Neural crest cell (in vitro differentiated cells): ENCODE measurements around the gene CACNA1H. TPM values are rescaled to one million over a fixed set of nuclear protein-coding genes. Genes with fewer than 3 reads are reported as not detected.

ENCODE experiments used
- DNase-seq: peaks from one replicate; pipeline ENCODE4 v3.0.0; 2021; ENCODE audit warnings: low read depth, mixed read lengths, low spot score
- H3K27ac Mint-ChIP-seq: one replicate; pipeline ENCODE4 v1.8.0; 2021; ENCODE audit warnings: mild to moderate bottlenecking, mixed read lengths; ENCODE audit not compliant: unreplicated experiment
- H3K27me3 Mint-ChIP-seq: 2 replicates; pipeline ENCODE4 v1.8.0; 2021; ENCODE audit warnings: low read depth, mild to moderate bottlenecking, mixed read lengths
- H3K36me3 Mint-ChIP-seq: 2 replicates; pipeline ENCODE4 v1.8.0; 2021; ENCODE audit warnings: low read depth, mild to moderate bottlenecking, mixed read lengths
- H3K4me1 Mint-ChIP-seq: 2 replicates; pipeline ENCODE4 v1.8.0; 2021; ENCODE audit warnings: mixed read lengths
- H3K4me3 Mint-ChIP-seq: one replicate; pipeline ENCODE4 v1.8.0; 2021; ENCODE audit warnings: mild to moderate bottlenecking, mixed read lengths
- H3K9me3 Mint-ChIP-seq: 2 replicates; pipeline ENCODE4 v1.8.0; 2021; ENCODE audit warnings: mixed read lengths
- long read RNA-seq: library from polyadenylated mRNA; unstranded; transcript quantifications from one replicate; pipeline ENCODE4 v2.0.0, GENCODE V29; 2020
- total RNA-seq: library from RNA; stranded (reverse); gene quantifications from 2 replicates; pipeline ENCODE4 v1.2.1, GENCODE V29; 2021
- TF ChIP-seq, protein P1 (sequence below): fragments of 200-600 bp; sonication (generic); conservative IDR thresholded peaks from 2 replicates; pipeline ENCODE4 v1.5.0; 2021; ENCODE audit warnings: antibody characterized with exemption, mild to moderate bottlenecking

Gene CACNA1H
- total RNA-seq: 10.7 and 13.2 TPM in 2 replicates
- long read RNA-seq: 0 reads

DNA sequence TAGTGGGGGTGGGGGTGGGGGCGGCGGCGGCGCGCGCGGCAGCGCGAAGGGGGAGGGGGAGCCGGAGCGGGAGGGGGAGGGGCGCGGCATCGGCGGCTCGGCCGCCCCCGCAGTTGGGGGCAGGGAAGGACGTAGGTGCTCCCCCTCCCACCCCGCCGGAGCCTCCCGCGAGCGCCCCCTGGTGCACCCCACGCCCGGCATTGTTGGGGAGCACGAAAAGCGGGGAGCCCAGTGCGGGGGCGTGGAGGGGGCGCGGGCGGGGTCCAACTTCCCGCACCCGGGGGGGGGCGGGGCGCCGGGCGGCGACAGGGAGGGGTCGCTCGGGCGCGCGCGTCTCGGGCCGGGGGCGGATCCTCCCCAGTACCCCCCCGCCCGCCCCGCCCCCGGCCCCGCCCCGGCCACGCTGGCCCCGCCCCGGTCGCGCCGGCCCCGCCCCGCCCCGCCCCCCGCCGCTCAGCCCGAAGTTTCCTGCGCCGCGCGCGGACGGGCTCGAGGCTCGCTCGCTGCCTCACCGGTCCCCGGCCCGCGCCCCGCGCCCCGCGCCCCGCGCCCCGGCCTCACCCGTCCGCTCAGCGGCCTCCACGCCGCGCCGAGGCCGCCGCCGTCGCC lies at the start of gene CACNA1H:
CACNA1H (plus strand) TSS at position 456 of the 609 bp plus-strand sequence. CDS start 632 bp downstream, outside the sequence.
- H3K36me3 Mint-ChIP-seq: no peaks in the 10 kb centered on the region
- H3K4me3 Mint-ChIP-seq: no peak within 1 kb of the TSS
- H3K27ac Mint-ChIP-seq: no peak within 1 kb of the TSS
- DNase-seq: peak; percentile 53
- TF ChIP-seq, protein P1, sequence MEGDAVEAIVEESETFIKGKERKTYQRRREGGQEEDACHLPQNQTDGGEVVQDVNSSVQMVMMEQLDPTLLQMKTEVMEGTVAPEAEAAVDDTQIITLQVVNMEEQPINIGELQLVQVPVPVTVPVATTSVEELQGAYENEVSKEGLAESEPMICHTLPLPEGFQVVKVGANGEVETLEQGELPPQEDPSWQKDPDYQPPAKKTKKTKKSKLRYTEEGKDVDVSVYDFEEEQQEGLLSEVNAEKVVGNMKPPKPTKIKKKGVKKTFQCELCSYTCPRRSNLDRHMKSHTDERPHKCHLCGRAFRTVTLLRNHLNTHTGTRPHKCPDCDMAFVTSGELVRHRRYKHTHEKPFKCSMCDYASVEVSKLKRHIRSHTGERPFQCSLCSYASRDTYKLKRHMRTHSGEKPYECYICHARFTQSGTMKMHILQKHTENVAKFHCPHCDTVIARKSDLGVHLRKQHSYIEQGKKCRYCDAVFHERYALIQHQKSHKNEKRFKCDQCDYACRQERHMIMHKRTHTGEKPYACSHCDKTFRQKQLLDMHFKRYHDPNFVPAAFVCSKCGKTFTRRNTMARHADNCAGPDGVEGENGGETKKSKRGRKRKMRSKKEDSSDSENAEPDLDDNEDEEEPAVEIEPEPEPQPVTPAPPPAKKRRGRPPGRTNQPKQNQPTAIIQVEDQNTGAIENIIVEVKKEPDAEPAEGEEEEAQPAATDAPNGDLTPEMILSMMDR: peak; percentile 64
- peaks cover 21% of the 10 kb centered on the region for H3K27me3 Mint-ChIP-seq
- H3K9me3 Mint-ChIP-seq: no peaks in the 10 kb centered on the region
- H3K4me1 Mint-ChIP-seq: no peaks in the 10 kb centered on the region

DNA sequence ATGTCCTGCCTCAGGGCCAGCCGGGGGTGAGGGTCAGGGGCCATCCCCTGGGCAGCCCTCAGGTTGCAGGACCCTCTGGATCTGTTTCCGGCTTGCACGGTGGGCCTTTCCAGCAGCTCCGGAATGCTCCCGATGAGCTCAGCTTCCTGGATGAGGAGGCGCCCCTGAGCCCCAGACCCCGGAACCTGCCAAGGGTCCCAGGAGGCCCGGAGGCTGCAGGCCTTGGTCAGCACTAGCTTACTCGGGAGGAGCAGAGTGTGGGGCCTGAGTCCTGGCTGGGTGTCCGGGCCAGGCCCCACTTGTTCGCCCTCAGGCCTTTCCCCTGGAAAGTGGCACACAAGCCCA lies 49.3 kb upstream of the CACNA1H start:
- TF ChIP-seq, protein P1: no peak
- H3K36me3 Mint-ChIP-seq: no peaks in the 10 kb centered on the region
- no peak overlapping the region for H3K27ac Mint-ChIP-seq
- DNase-seq: no peak
- peaks cover 2% of the 10 kb centered on the region for H3K27me3 Mint-ChIP-seq
- H3K9me3 Mint-ChIP-seq: no peaks in the 10 kb centered on the region
- H3K4me3 Mint-ChIP-seq: no peak overlapping the region
- no peaks in the 10 kb centered on the region for H3K4me1 Mint-ChIP-seq

DNA sequence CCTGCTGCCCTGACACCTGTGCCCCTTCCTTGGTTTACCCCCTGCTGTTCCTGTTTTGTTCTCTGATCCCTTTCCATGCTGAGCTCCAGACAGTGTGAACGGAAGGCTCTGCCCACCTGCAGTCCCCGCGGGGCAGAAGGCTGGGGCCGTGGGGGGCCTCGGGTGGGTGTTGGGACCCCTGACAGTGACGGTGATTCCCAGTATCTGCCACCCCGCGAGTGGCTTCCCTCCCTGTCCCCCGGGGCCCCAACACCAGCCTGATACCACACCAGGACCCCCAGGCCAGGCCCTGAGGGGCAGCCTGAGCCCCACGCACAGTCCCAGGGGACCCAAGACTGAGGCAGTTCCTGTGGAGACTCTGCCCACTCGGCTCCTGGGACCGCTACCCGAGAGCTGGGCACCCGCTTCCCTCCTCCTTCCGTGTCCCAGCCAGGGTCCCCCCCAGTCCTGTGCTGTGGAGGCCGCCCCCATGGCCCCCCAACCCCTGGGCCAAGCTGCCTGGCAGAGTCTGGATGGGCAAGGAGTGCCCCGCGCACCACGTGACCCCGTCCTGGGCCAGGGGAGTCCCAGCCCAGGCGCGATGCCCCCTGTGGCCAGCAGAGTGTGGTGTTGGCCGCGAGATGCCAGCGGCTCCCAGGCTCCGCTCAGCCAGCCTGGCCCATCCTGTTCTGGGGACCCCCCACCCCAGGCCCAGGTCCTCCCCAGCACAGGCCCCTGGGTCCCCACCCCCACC lies 46.9 kb upstream of the CACNA1H start:
- Mint-ChIP-seq H3K27ac (no peak overlapping the region), H3K9me3 (no peaks in the 10 kb centered on the region), H3K36me3 (no peaks in the 10 kb centered on the region), H3K4me1 (no peaks in the 10 kb centered on the region), H3K4me3 (no peak overlapping the region), H3K27me3 (peaks cover 15% of the 10 kb centered on the region)
- TF ChIP-seq, protein P1: peak; percentile 91
- DNase-seq: peak; percentile 76

DNA sequence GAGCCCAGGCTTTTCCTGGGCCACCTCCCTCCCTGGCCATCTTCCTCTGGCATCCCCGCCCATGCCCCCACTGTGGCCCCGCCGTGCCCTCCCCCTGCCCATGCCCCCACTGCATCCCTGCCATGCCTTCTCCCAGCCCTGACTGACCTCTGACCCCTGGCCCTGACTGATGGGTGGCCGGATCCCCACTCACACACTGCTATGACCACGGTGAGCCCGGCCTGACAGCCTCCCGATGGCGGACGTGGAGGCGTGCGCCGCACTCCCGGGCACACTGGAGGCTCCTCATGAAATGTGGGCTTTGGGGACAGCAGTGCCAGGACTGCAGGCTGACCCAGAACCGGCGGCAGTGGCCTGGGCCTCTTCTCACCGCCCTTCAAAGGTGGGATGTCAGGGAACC lies 46.2 kb upstream of the CACNA1H start:
- Mint-ChIP-seq H3K4me3 (no peak overlapping the region), H3K4me1 (no peaks in the 10 kb centered on the region), H3K9me3 (no peaks in the 10 kb centered on the region), H3K27me3 (peaks cover 15% of the 10 kb centered on the region), H3K27ac (no peak overlapping the region), H3K36me3 (no peaks in the 10 kb centered on the region)
- DNase-seq: no peak
- TF ChIP-seq, protein P1: no peak

DNA sequence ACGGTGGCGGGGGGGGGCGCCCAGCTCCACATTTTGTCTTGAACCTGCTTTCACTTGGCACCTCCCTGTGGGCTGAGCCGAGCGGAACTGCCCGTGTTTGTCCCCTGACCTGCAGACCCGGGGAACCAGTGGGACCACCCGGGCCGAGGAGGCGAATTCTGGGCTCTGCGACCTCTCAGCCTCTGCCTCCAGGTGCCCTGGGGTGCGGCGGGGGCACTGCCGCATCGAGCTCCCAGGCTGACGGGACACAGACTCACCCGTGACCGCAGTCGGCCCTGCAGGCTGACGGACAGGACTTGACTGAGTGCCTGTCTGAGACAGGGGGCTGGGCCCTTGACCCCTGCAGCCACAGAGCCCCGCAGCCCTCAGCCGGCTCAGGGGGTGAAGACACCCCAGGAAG lies 45.8 kb upstream of the CACNA1H start:
- H3K27me3 Mint-ChIP-seq: peaks cover 15% of the 10 kb centered on the region
- H3K9me3 Mint-ChIP-seq: no peaks in the 10 kb centered on the region
- no peak overlapping the region for H3K4me3 Mint-ChIP-seq
- no peak overlapping the region for H3K27ac Mint-ChIP-seq
- no peaks in the 10 kb centered on the region for H3K36me3 Mint-ChIP-seq
- TF ChIP-seq, protein P1: no peak
- no peaks in the 10 kb centered on the region for H3K4me1 Mint-ChIP-seq
- no peak for DNase-seq
